ENCODE measurements around the gene ARL13B.

The ARL13B gene

GRCh38 chr3:93983408-93983807, 3.5 kb downstream of the ARL13B start:
- no peak for TF ChIP-seq CTCF (IDR thresholded peaks at IDR 0.05; ENCODE audit: insufficient read depth, low read depth, low read length, missing control alignments)
- no peak overlapping the region for H3K4me3 ChIP-seq (ENCODE audit: low read length)
- no peak for DNase-seq (ENCODE audit: low read depth)

GRCh38 chr3:93984618-93985017, 4.7 kb downstream of the ARL13B start:
- DNase-seq (ENCODE audit: low read depth) = no peak
- no peak for TF ChIP-seq CTCF (IDR thresholded peaks at IDR 0.05; ENCODE audit: insufficient read depth, low read depth, low read length, missing control alignments)
- no peak overlapping the region for H3K4me3 ChIP-seq (ENCODE audit: low read length)

GRCh38 chr3:93988283-93988682, 8.3 kb downstream of the ARL13B start:
- no peak overlapping the region for H3K4me3 ChIP-seq (ENCODE audit: low read length)
- no peak for DNase-seq (ENCODE audit: low read depth)
- no peak for TF ChIP-seq CTCF (IDR thresholded peaks at IDR 0.05; ENCODE audit: insufficient read depth, low read depth, low read length, missing control alignments)

- no peak for TF ChIP-seq CTCF (IDR thresholded peaks at IDR 0.05; ENCODE audit: insufficient read depth, low read depth, low read length, missing control alignments)
These were observed 8.8 kb downstream of the ARL13B start for GRCh38 chr3:93988764-93989163.

GRCh38 chr3:93989241-93989640, 9.3 kb downstream of the ARL13B start:
- DNase-seq (ENCODE audit: low read depth) = no peak
- TF ChIP-seq CTCF (IDR thresholded peaks at IDR 0.05; ENCODE audit: insufficient read depth, low read depth, low read length, missing control alignments) = no peak
- no peak overlapping the region for H3K4me3 ChIP-seq (ENCODE audit: low read length)

More at GRCh38 chr3:93988764-93989163, 8.8 kb downstream of the ARL13B start:
- no peak overlapping the region for H3K4me3 ChIP-seq (ENCODE audit: low read length)
- DNase-seq (ENCODE audit: low read depth) = no peak

GRCh38 chr3:93991631-93992030, 11.7 kb downstream of the ARL13B start:
- no peak for DNase-seq (ENCODE audit: low read depth)
- no peak overlapping the region for H3K4me3 ChIP-seq (ENCODE audit: low read length)
- no peak for TF ChIP-seq CTCF (IDR thresholded peaks at IDR 0.05; ENCODE audit: insufficient read depth, low read depth, low read length, missing control alignments)

GRCh38 chr3:93992207-93992606, 12.3 kb downstream of the ARL13B start:
- no peak for TF ChIP-seq CTCF (IDR thresholded peaks at IDR 0.05; ENCODE audit: insufficient read depth, low read depth, low read length, missing control alignments)
- H3K4me3 ChIP-seq (ENCODE audit: low read length) = no peak overlapping the region
- no peak for DNase-seq (ENCODE audit: low read depth)
